Activated naive CD8-positive, alpha-beta T cell treated with anti-CD3 and anti-CD28 coated beads, Interleukin-2, amount 50 U/mL, for 24 hours (primary cell): ENCODE data around the gene PCYT2.

Experiments used
- ATAC-seq: fragments of 150-1000 bp; cut with Tn5 transposase; one replicate; pipeline ENCODE4 v1.10.0; 2021
- DNase-seq: peaks from one replicate; pipeline ENCODE4 v3.0.0; 2021
- H3K27ac Mint-ChIP-seq: one replicate; pipeline ENCODE4 v1.8.0; 2021; ENCODE audit warnings: mild to moderate bottlenecking, mixed read lengths
- H3K27me3 Mint-ChIP-seq: one replicate; pipeline ENCODE4 v1.8.0; 2021; ENCODE audit warnings: mixed read lengths
- H3K36me3 Mint-ChIP-seq: one replicate; pipeline ENCODE4 v1.8.0; 2021; ENCODE audit warnings: low read depth, mixed read lengths
- H3K4me1 Mint-ChIP-seq: one replicate; pipeline ENCODE4 v1.8.0; 2021; ENCODE audit warnings: mixed read lengths
- H3K4me3 Mint-ChIP-seq: one replicate; pipeline ENCODE4 v1.8.0; 2021; ENCODE audit warnings: mild to moderate bottlenecking, moderate library complexity, mixed read lengths
- H3K9me3 Mint-ChIP-seq: one replicate; pipeline ENCODE4 v1.8.0; 2021; ENCODE audit warnings: mixed read lengths

Gene PCYT2

GRCh38 chr17:81951785-81952684 lies 40.8 kb upstream of the PCYT2 start:
- H3K36me3 Mint-ChIP-seq: no peaks in the 10 kb centered on the region
- no peak overlapping the region for H3K27ac Mint-ChIP-seq
- H3K4me1 Mint-ChIP-seq: no peaks in the 10 kb centered on the region
- DNase-seq (no peak), ATAC-seq (no peak)
- H3K4me3 Mint-ChIP-seq: no peak overlapping the region
- H3K27me3 Mint-ChIP-seq: no peaks in the 10 kb centered on the region
- H3K9me3 Mint-ChIP-seq: no peaks in the 10 kb centered on the region

- H3K4me3 Mint-ChIP-seq: no peak overlapping the region
- ATAC-seq: no peak
- H3K36me3 Mint-ChIP-seq: no peaks in the 10 kb centered on the region
- no peaks in the 10 kb centered on the region for H3K27me3 Mint-ChIP-seq
- H3K27ac Mint-ChIP-seq: no peak overlapping the region
- no peaks in the 10 kb centered on the region for H3K9me3 Mint-ChIP-seq
- DNase-seq: no peak
- no peaks in the 10 kb centered on the region for H3K4me1 Mint-ChIP-seq
Measured at GRCh38 chr17:81950501-81950900, 39.3 kb upstream of the PCYT2 start.

GRCh38 chr17:81948635-81949378 lies 37.6 kb upstream of the PCYT2 start:
- H3K9me3 Mint-ChIP-seq: no peaks in the 10 kb centered on the region
- H3K4me1 Mint-ChIP-seq: no peaks in the 10 kb centered on the region
- no peak overlapping the region for H3K4me3 Mint-ChIP-seq
- H3K27me3 Mint-ChIP-seq: no peaks in the 10 kb centered on the region
- H3K36me3 Mint-ChIP-seq: no peaks in the 10 kb centered on the region
- no peak for DNase-seq
- H3K27ac Mint-ChIP-seq: no peak overlapping the region
- no peak for ATAC-seq

GRCh38 chr17:81947189-81947588 lies 36.0 kb upstream of the PCYT2 start, which contains the start of gene MYADML2:
TSS of gene MYADML2 (minus strand) at chr17:81947233. CDS start at chr17:81941741, 5,492 bp downstream.
- H3K4me3 Mint-ChIP-seq: no peak within 1 kb of the TSS
- no peaks in the 10 kb centered on the region for H3K36me3 Mint-ChIP-seq
- no peaks in the 10 kb centered on the region for H3K9me3 Mint-ChIP-seq
- ATAC-seq (no peak), DNase-seq (no peak)
- peaks cover 2% of the 10 kb centered on the region for H3K27me3 Mint-ChIP-seq
- no peak within 1 kb of the TSS for H3K27ac Mint-ChIP-seq
- H3K4me1 Mint-ChIP-seq: no peaks in the 10 kb centered on the region

- DNase-seq (no peak), ATAC-seq (no peak)
- Mint-ChIP-seq H3K36me3 (no peaks in the 10 kb centered on the region), H3K27me3 (peaks cover 4% of the 10 kb centered on the region), H3K27ac (no peak overlapping the region), H3K4me3 (no peak overlapping the region), H3K9me3 (no peaks in the 10 kb centered on the region), H3K4me1 (no peaks in the 10 kb centered on the region)
Measured at GRCh38 chr17:81944858-81945257, 33.7 kb upstream of the PCYT2 start.

- H3K27me3 Mint-ChIP-seq: peaks cover 4% of the 10 kb centered on the region
- H3K27ac Mint-ChIP-seq: no peak overlapping the region
- ATAC-seq (no peak), DNase-seq (no peak)
- no peaks in the 10 kb centered on the region for H3K36me3 Mint-ChIP-seq
- H3K4me3 Mint-ChIP-seq: no peak overlapping the region
- peaks cover 5% of the 10 kb centered on the region for H3K4me1 Mint-ChIP-seq
- no peaks in the 10 kb centered on the region for H3K9me3 Mint-ChIP-seq
Measured at GRCh38 chr17:81942167-81942553, 31.0 kb upstream of the PCYT2 start.

- Mint-ChIP-seq H3K27me3 (peaks cover 4% of the 10 kb centered on the region), H3K4me1 (peaks cover 6% of the 10 kb centered on the region), H3K9me3 (no peaks in the 10 kb centered on the region), H3K27ac (no peak overlapping the region), H3K36me3 (no peaks in the 10 kb centered on the region), H3K4me3 (no peak overlapping the region)
- no peak for ATAC-seq
- no peak for DNase-seq
Measured at GRCh38 chr17:81941484-81942166, 30.4 kb upstream of the PCYT2 start.

GRCh38 chr17:81940538-81941483 lies 29.6 kb upstream of the PCYT2 start:
- Mint-ChIP-seq H3K36me3 (peaks cover 2% of the 10 kb centered on the region), H3K9me3 (no peaks in the 10 kb centered on the region), H3K4me1 (peaks cover 12% of the 10 kb centered on the region), H3K27me3 (peaks cover 4% of the 10 kb centered on the region), H3K4me3 (no peak overlapping the region), H3K27ac (no peak overlapping the region)
- ATAC-seq (no peak), DNase-seq (no peak)

- ATAC-seq (no peak), DNase-seq (no peak)
- Mint-ChIP-seq H3K4me1 (peaks cover 17% of the 10 kb centered on the region), H3K36me3 (peaks cover 5% of the 10 kb centered on the region), H3K9me3 (no peaks in the 10 kb centered on the region), H3K27me3 (peaks cover 4% of the 10 kb centered on the region), H3K4me3 (no peak overlapping the region), H3K27ac (no peak overlapping the region)
Measured at GRCh38 chr17:81939881-81940385, 28.7 kb upstream of the PCYT2 start.

GRCh38 chr17:81939218-81939617 lies 28.0 kb upstream of the PCYT2 start:
- DNase-seq (no peak), ATAC-seq (no peak)
- Mint-ChIP-seq H3K4me1 (peaks cover 18% of the 10 kb centered on the region), H3K27ac (no peak overlapping the region), H3K36me3 (peaks cover 5% of the 10 kb centered on the region), H3K4me3 (no peak overlapping the region), H3K27me3 (peaks cover 4% of the 10 kb centered on the region), H3K9me3 (no peaks in the 10 kb centered on the region)

GRCh38 chr17:81935709-81936084 lies 24.5 kb upstream of the PCYT2 start:
- Mint-ChIP-seq H3K9me3 (no peaks in the 10 kb centered on the region), H3K36me3 (peaks cover 19% of the 10 kb centered on the region), H3K27me3 (peaks cover 2% of the 10 kb centered on the region), H3K4me1 (peaks cover 31% of the 10 kb centered on the region), H3K4me3 (peak overlapping the region; percentile 85), H3K27ac (peak overlapping the region; percentile 59)
- ATAC-seq (no peak), DNase-seq (no peak)

GRCh38 chr17:81934850-81935708 lies 23.9 kb upstream of the PCYT2 start:
- Mint-ChIP-seq H3K4me1 (peaks cover 34% of the 10 kb centered on the region), H3K9me3 (no peaks in the 10 kb centered on the region), H3K27ac (no peak overlapping the region), H3K4me3 (peak overlapping the region; percentile 85), H3K36me3 (peaks cover 19% of the 10 kb centered on the region), H3K27me3 (no peaks in the 10 kb centered on the region)
- DNase-seq: no peak
- no peak for ATAC-seq
